Stimulated activated CD8-positive, alpha-beta memory T cell treated with anti-CD3 and anti-CD28 coated beads, Interleukin-4, amount 100 ng/mL, for 4 hours (primary cell): Measurements from ENCODE around the gene KIAA1671.

Experiments
- DNase-seq, 2 donors: peaks; one replicate each; pipeline ENCODE4 v3.0.0-alpha.2; 2020; ENCODE audit warnings: low read depth in 2 of 2, low spot score in 1 of 2

Gene KIAA1671

DNA sequence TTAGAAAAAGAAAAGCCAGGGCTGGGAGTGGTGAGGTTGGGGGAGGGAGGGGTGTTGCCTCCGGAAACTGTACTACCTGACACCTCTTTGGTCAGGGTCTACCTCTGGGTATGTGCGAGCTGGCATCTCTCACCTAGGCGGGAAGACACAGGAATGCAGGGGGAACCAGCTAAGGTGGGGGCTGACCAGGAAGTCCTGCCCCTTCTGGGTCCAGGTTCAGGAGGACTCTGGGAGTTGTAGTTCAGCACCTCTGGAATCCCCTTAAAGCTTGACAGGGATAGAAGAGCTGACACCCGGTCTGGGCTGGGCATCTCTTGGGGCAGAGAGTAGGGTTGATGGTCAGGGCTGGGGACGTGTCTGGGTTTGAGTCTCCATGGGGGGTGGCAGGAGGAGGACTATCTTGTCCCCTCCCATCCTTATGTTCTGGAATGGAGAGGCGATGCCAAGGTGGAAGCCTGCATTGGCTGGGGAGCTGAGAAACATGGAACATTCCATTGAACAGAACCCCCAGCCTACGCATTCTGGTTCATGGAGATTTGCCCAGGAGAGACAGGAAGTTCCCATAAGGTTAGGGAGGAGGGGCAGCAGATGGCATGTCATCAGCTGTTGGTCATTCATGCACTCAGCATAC, 2.1 kb upstream of the KIAA1671 start:
- DNase-seq, result no peak

DNA sequence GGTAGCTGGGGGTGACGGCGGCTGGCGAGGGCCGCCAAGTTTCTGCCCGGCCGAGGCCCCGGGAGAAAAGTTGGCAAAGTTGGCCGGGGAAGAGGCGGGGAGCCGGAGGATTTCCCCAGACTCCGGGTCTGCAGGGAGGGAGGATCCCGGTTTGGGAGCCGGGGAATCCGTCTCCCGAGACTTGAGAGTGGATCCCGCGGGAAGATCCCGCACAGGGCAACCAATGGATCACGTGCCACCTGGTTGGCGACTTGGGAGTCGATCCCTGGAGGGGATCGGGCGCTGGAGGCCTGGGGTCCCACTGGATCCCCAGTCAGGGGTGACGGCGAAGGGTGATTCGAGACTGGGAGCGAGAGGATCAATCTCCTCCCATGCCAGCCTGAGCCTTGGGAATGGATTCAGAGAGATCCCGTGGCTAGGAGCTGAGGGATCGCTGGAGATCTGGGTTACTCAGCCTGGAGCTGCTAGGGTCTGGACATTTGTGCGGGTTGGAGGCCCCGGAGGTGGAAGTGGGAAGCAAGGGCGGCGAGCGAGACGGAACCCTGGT, 394 bp downstream of the KIAA1671 start:
- DNase-seq, result no peak

DNA sequence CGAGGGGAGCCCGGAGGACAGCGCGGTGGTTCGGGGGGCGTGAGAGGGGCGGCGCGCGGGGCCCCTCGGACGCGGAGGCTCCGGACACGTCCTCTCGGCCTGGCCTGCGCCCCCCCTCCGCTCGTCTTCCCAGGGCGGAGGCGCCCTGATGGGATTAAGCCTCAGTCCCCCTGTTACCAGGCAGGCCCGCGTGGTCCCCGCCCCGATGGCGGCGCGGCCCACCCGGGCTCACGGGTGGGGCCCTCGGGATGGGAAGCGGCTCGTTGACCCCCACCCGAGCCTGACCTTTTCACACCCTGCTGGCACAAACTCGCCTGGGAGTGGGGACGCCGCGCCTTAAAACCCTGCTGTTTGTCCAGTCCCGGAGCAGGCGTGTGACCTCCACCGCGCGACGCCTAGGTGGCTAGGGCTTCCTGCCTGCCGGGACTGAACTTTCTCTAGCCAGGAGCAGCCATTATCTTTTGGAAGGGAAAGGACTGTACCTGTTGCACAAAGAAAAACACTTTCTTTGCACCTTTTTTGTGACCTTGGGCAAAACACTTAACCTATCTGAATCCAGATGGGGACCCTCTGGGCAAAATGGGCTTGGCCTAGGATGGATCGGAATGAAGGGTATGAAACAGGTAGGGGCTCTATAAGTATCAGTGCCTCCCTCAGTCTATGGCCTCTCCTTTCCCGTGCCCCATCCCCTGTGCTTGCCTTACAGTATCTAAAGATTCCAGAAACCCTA, 1.0 kb downstream of the KIAA1671 start:
- DNase-seq, result no peak

DNA sequence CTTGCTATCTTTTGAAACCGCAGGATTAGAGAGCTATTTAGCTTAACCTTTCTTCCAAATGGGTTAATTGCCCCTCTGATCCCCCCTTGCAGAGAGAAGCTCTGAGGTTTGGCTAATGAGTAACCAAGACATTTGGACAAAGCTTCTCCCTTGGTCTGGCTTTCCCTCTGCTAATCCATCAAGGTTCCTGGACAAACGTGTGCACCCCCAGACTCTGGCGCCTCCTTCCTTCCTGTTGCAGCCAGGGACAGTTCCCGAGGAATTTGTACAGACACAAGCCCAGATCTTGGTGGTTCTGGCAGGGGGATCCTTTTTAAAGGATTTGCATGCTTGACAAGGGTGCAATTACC, 1.6 kb downstream of the KIAA1671 start:
- DNase-seq, result no peak

DNA sequence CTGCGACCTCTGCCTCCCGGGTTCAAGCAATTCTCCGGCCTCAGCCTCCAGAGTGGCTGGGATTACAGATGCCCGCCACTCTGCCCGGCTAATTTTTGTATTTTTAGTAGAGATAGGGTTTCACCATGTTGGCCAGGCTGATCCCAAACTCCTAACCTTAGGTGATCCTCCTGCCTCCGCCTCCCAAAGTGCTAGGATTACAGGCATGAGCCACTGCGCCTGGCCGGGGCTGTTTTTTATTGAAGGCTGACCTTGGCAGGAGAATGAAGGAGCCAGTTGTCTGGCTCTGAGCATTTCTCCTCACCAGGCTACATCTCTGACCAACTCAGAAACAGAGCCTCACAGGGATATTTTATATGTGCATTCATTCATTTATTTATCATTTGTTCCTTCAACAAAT, 2.3 kb downstream of the KIAA1671 start:
- no peak for DNase-seq

DNA sequence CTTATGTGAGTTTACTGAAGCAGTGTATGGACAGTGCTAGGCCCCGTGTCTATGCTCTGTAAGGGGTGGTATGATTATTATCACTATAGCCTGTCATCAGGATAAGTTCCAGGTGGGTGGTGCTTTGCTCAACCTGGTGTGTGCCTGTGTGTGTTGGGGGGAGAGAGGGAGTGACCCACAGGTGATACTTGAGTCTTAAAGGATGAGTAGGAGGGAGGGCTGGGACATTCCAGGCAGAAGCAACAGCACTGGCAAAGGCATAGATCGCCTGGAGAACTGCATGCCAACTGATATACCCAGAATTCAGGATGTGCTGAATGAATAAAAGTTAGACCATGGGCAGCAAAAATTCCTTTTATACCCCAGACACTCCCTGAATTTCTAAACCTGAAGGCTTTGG, 4.5 kb downstream of the KIAA1671 start:
- no peak for DNase-seq

DNA sequence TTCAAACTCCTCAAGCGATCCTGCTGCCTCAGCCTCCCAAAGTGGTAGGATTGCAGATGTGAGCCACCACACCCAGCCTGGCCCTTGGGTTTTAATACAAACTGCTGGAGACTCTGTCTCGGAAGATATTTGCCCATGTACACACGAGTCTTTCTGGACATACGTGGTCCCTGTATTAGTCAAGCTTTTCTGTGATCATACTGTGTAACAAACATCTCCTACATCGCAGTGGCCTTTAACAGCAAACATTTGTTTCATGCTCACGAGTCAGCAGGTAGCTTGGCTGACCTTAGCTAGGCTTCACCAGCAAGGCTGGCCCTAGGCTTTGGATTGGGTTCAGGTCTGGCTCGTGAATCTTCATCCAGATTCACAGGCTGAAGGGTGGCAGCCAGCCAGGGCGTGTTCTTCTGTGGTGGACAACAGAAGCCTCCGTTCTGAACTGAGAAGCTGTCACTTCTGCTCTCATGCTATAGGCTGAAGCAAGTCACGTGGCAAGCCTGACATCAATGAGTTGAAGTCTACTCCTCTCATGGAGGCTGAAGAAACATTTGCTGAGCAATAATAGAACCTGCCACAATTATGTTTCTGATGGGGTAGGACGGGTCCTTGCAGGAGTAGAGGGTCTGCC, 8.8 kb downstream of the KIAA1671 start:
- no peak for DNase-seq

DNA sequence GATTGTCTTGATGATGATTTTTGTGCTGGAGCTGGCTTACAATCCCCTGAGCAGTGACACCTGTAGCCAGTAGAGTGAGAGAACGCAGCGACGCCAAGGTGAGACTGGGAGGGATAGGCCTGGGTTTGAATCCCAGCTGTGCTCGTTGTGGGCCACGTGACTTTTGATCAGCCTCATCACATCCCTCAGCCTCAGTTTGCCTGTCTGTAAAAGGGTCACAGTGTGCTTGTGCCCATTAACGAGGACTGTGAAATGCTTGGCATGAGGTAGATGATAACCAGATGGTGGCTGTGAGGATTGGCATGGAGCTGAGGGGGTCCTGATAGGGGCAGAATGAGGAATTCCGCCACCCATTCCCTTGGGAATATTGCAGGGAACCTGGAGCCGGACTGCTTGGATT, 9.6 kb downstream of the KIAA1671 start:
- no peak for DNase-seq

DNA sequence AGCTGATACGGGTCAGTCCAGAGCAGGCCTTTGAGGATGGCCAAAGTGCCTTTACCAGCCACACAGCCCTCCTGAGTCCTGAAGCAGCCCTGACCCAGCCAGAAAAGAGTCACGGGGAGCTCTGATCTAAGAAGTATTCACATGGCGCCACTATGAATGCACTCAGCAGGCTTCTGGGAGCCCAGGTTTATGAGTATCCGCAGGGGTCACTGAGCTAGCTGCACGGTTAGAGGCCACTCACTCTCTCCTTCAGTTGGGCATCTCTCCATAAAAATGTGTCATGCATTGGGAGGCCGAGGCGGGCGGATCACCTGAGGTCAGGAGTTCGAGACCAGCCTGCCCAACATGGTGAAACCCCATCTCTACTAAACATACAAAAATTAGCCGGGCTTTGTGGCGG, 10.3 kb downstream of the KIAA1671 start:
- no peak for DNase-seq

DNA sequence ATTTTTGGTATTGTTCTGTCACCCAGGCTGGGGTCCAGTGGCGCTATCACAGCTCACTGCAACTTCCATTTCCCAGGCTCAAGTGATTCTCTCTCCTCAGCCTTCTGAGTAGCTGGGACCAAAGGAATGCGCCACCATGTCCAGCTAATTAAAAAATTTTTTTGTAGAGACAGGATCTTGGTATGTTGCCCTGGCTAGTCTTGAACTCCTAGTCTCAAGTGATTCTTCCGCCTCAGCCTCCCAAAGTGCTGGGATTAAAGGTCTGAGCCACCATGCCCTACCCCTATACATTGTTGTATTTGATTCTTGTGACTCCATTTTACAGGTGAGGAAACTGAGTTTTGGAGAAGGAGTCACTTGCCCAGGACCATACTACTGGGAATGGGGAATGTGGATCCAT, 11.9 kb downstream of the KIAA1671 start:
- DNase-seq, result no peak

DNA sequence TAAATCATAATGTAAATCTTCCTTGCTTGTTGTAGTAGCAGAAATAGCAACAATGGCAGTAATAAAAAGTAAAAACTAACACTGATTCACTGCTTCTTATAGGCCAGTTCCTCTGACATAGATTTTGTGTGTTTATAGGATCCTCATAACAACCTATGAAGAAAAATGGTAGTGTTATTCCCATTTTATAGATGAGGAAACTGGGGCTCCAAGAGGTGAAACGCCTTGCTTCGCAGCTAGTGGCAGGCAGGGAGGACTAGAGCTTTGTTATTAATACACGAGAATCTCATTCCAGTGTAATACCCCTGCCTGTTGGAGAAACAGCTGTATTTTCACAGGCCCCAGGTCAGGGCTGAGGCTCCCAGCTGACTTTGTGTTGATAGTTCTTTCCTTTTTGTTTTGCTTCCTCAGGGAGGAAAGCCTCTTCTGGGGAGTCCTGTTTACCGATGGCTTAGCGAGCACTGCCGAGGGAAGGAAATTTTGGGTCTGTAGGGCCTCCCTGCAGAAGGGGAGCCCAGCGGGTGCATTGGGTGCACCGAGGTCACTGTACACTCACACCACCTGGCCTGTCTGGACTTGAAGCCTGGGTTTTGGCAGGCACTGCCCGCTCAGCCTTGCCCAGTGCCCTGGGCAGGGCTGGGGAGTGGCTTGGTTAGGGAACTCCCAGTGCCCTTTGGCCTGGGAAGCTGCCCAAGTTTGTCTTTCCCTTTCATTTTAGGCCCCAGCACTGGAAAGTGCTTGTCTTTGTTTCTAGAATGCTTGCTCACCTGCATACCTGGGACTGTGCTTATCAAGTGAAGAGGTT, 13.5 kb downstream of the KIAA1671 start:
- DNase-seq, result no peak

DNA sequence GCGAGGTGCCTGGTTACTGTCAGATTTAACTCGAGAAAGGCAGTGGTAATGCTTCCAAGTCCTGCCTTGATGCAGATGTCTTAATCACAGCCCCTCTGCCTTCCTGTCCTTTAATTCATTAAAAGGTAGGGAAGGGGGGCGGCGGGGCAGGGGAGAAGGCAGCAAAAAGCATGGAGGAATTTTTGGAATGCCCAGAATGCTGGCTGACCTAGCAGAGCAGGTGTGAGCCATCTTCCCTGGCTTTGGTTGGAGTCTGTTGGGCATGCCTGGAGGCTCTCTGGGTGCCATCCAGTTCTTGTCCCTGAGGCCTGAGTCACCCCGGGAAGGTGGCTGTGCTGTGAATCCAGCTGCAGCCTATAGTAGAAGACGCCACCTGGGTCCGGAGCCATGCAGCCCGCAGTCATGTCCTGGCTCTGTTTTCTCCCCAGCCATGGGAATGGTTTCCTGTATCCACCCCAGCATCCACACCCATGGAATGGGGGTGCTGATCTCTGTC, 15.6 kb downstream of the KIAA1671 start:
- no peak for DNase-seq

DNA sequence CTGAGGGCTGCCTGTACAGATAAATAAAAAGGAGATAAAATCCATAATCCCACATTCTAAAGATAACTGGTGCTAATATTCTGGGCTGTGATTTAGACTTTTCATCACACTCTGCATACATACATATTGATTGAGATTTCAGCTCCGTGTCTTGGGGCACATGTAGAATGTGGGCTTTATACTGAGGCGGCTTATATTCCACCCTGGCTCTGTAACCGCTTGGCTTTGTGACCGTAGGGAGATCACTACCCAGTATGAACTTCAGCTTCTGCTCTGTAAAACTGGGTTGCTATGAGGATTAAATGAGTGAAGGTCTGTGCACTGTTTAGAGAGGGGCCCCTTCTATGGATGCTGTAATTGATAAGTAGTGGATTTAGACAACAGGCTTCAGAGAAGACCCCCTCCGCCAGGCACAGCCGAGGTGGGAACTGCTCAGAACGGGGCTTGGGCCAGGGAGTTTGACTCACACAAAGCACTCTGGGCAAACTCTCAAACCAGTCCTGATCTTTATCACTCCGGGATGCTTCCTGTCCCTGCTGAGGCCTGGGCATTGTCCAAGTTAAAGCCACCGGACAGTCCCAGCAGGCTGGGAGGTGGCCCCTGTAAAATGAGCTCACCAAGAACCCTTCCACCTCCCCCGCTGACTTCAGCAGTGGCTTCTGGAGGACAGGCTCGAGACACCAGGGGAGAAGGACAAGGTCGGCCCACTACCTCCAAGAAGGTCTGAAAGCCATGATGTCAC, 17.2 kb downstream of the KIAA1671 start:
- no peak for DNase-seq

DNA sequence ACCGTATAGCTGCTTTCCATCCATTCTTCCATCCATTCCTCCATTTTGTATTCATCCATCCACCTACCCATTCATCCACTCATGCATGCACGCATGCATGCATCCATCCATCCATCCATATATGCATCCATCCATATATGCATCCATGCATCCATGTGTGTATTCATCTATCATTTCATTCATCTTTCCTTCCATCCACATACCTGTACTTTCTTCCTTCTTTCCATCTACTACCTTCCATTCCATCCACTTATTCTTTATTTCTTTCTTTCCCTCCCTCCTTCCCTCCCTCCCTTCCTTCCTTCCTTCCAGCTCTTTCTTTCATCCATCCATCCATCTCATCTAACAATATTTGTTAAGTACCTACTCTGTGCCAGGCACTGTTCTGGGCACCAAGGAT, 19.9 kb downstream of the KIAA1671 start:
- no peak for DNase-seq

DNA sequence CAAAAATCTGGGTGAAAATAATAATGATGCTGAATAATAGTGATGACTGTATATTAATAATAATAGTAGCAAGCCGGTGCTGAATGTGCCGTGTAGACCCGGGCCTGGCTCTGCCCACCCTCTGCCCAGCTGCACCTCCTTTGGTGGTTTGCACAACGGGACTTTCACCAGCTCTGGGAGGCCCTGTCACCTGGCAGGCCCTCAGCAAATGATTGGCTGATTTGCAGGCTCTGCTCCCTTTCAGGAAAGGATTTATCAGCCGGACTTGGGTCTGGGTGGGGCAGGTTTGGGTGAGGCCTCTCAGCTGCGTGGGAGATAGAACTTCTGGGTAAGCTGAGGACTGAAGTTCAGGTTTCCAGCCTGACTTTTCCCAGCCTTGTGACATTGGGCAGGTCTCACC, 21.4 kb downstream of the KIAA1671 start:
- no peak for DNase-seq

DNA sequence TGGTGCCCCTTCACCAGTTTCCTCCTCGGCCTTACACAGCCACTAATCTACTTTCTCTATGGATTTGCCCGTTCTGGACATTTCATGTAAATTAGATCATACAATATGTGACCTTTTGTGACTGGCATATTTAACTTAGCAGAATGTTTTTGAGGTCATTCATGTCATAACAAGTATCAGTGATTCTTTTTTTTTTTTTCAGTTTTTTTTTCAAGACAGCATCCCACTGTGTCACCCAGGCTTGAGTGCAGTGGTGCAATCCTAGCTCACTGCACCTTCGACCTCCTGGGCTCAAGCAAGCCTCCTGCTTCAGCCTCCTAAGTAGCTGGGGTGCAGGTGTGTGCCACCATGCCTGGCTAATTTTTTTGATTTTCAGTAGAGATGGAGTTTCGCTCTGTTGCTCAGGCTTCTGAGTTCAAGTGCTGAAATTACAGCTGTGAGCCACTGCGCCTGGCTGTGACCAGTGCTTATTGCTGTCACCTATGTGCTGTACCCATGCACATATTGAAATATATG, 22.7 kb downstream of the KIAA1671 start:
- DNase-seq, result no peak

DNA sequence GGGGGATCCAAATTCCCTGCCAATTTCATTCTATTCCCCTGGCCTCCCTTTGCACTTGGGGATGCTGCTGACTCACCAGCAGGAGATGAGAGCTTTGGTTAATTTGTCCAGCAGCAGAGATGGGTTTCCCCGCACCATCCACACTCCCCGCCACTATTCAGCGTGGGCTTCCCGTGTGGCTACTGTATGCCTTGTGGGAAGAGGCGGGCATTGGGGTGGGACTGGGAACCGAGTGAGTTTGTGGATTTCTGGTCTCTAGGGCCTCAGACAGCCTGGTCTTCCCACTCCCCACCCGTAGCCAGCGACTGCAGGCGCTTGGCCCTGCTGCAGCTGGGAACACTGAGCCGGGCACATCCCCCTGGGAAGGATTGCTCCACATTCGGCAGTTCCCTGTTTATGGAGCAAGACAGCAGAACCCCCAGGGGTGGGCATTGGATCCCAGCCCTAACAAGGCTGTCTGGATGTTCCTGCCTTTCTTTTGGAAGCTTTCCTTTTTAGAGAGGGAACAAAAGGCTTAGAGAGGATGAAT, 23.4 kb downstream of the KIAA1671 start:
- DNase-seq, result no peak

DNA sequence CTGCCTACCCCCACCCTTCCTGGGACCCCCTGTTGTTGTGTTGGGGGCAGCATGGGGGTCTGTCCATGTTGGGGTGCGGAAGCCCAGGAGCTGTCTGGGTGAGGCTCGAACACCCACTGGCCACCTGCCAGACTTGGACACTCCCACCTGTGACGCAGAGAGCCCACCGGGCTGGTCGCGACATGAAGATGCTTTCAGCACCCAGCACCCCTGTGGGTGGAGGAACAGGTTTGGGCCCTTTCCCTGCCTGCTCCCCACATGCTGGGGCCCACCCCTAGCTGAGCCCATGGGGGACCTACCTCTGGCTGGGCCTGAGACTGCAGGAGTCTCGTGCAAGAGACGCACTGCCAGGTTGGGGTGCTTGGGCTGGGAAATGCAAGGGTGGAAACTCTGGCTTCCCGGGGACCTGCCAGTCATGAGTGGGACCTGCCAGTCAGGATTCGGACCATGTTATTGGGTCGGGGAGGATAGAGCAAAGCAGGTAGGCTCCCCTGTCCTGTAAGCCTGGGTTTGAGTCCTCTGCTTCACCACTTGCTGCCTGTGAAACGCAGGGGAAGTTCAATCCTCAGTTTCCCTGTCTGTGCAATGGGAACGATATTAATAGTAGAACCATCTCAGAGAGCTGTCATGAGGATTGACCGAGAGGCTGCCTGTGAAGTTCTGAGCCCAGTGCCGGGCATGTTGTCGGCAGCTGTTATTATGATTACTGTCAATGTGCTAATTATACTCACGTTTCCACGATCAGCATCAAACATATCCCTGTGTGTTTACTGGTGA, 24.1 kb downstream of the KIAA1671 start:
- DNase-seq, result no peak

DNA sequence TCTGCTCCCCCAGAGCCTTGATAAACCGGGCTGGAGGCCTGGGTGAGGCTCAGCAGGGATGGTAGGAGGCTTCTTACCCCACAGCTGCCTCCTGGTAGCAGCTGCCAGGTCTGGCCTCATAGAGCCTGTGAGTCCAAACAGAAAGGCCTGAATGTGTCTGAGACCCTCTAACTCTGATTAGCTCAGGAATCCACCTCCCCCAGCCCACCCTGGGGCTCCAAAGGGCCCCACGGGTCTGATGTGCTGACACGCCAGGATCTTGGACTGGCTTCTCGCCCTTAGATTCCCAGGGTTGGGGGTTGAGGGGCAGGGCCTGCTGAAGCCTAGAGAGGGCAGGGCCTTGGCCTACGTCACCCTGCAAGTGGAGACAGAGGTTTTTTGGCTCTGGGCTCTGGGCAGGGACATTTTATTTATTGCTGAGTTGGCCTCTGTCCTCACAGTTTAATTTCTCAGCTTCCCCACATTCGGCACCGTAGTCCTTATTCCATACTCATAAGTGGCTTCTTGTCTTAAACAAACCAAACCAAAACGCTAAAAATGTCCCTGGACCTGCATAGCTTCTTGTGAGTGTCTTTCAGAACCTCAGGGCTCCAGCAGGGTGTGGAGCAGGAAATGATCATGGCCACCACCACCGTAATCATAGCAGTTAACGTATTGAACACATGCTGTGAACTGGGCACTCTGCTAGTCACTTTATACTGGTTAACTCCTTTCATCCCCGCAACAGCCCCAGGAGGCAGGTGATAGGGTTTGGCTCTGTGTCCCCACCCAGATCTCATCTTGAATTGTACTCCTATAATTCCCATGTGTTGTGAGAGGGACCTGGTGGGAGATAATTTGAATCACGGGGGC, 25.1 kb downstream of the KIAA1671 start:
- DNase-seq, result no peak
